CD4-positive, alpha-beta T cell treated with Interleukin-4 for 1 hour (primary cell): Measurements from ENCODE around the gene FRMD1.

Experiments
- DNase-seq, 2 donors: peaks; one replicate each; pipeline ENCODE4 v3.0.0-alpha.2; 2020 to 2022

Gene FRMD1

DNA sequence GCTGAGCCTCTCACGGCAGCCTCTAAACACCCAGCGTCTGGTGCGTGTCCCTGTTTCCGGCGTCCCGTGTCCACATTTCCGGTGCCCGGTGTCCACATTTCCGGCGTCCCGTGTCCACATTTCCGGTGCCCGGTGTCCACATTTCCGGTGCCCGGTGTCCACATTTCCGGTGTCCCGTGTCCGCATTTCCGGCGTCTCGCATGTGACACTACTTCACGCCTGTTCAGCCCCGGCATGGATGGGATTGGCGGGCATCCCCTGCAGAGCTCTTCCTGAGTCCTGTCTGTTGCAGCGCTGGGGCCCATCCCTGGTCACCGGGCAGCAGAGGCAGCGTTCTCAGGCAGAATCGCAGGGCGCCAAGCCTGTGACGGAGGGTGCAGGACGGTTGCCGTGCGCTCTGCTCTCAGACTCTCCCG lies 3.2 kb downstream of the FRMD1 start:
- no peak for DNase-seq

DNA sequence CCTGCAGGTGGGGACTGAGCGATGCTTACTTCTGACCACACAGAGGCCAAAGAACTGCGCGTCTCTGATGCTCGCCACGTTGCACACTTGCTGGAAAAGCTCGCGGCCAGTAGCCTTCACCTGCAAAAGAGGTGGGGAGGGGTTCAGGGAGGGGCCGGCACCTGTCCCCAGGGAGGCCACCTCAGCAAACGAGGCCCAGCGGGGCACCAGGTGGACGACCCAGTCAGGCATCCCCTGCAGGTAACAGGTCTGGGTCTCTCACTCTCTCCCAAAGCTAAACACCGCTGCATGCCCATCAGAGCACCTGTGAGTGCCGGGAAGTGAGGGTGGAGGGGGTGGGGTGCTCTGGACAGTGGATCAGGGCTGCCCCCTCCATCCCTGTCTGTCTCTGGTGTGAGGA lies 3.8 kb downstream of the FRMD1 start:
- DNase-seq: no peak

DNA sequence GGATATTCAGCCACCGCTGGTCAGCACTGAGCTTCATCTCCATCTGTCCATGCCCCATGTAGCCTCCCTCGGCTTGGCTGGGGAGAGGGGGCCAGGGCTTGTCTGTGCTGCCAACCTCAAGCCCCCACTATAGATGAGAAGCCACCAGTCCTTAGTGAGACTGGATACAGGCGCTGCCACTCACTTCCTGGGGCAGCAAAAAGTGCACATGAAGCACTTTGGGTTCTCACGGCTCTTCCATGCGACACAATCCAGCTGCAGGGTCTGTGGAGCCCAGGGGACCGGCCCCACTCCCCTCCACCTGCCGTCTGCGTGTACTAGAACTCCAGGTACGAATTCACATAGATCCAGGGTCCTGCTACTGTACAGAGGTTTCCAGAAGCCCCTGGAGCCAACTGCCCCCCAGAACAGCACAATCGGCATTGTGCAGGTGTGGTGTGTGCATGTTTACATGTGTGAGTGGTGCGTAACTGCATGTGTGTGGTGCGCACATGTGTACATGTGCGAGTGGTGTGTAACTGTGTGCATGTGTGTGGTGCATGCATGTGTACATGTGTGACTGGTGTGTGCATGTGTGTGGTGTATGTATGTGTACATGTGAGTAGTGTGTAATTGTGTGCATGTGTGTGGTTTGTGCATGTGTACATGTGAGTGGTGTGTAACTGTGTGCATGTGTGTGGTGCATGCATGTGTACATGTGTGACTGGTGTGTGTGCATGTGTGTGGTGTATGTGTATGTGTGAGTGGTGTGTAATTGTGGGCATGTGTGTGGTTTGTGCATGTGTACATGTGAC lies 4.9 kb downstream of the FRMD1 start:
- DNase-seq: no peak

DNA sequence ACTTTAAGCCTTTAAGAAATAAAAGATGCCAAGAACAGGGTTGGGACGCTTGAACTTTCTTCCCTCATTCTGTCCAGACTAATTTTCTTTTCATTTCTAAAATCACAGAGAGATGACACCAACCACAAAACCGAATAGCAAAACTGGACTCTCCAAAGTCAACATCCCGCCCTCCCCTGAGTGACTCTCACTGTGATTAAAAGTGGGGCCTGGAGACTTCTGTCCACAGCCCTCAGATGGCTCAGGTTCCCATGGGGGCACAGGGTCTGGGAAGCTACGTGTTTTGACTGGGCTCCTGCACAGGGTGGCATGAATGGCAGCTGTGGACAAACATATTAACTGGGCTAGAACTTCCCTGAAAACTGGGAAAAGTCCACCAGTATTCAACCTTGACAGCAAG lies 6.3 kb downstream of the FRMD1 start:
- no peak for DNase-seq

DNA sequence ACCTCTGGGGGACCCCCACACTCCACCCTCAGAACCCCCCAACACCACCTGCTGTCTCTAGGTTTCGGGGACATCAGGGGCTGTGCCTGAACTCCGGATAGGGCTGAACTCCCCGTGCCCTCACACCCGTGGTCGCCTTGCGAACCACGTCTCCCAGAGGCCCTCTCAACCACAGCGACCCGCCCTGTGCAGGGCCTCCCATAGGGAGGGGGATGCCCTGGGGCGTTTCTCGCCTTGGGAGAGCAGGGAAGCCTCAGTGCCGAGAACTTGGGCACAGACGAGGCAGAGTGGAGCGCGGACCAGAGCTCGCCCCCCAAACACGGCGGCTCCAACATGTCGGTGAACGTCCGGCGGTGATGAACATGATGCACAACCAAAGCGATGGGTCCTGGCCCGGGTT lies 6.8 kb downstream of the FRMD1 start:
- no peak for DNase-seq

DNA sequence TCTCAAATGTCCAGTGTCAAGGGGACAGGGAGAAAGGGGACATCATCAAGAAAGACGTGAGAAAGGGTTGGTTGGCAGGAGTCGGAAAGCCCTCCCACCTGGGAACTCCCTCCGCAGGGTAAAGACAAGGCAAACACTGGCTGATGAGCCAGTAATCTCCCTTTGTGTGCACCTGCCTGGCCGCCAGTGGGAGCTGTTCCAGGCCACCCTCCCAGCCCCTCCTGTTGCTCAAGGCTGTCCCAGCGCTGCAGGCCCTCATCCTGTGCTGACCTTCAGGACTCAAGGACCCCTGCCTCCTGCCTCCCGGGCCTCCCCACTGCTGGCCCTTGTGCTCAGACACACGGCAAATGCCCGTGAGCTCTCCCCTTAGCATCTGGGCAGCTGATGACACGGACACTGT lies 7.4 kb downstream of the FRMD1 start:
- DNase-seq: no peak

DNA sequence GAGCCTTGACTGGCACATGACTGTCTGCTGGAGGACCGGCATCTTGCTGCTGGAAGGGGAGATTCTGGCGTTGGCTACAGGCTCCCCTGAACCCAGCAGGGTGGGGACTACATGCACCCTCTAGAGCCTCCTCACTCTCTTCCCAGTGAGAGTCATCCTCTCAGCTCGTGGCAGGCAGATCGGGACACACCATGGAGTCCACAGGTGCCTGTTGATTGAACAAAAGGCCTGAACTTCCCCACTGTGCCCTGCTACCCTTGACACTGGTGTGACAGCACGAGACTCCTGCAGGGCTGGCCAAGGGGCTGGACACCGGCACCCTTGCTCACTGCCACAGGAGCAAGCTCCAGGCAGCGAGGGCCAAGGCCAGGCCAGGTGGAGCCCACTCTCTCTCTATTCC lies 8.2 kb downstream of the FRMD1 start:
- no peak for DNase-seq

DNA sequence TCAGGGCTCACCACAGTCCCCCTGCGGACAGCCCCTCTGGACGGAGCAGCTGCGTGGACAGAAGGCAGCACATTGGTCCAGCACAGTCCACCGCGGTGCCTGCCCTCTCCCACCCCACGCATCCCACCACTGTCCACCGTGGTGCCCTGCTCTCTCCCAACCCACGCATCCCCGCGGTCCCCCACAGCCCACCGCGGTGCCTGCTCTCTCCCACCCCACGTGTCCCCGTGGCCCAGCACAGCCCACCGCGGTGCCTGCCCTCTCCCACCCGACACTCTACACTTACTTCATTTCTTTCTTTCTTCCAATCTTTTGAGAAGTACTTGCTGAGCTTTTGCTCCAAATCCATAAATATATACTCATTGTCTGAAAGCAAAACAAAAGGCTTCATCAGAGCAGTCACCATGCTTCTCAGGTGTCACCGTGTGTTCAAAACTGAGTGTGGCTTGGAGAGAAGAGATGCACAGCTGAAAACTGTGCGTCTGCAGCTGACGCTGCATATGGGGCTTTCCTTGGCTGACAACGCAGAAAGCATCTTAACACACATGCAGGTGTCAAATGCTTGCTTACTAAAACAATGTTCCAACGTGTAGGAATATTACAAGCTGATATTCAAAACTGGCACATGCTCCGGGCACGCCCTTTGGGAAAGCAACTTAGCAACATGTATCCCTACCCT lies 11.8 kb downstream of the FRMD1 start:
- DNase-seq: no peak

DNA sequence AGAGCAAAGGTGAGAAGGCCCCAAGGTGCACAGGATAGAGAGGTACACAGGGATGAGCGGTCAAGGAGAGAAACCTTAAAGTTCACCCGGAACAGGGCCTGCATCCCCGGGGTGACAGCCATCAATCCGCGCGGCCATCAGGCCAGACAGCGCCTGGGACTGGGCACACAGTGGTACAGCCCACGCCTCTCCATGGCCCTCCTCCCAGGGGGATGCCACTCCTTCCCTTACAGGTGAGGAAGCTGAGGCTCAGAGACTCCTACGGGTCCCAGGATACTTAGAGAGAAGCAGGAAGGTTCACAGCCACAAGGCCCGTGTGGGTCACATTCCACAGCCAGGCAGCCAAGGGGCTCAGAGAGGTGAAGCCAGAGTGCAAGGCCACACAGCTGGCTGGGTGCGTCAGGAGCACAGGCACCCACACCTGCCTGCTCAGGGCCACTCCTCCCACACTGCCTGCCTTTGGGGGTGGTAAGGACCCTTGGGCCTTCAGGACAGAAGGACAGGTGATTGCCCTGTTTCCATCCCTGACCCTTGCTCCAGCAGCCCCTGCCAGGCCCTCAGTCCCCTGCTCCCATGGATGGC lies 14.7 kb downstream of the FRMD1 start:
- DNase-seq: no peak

DNA sequence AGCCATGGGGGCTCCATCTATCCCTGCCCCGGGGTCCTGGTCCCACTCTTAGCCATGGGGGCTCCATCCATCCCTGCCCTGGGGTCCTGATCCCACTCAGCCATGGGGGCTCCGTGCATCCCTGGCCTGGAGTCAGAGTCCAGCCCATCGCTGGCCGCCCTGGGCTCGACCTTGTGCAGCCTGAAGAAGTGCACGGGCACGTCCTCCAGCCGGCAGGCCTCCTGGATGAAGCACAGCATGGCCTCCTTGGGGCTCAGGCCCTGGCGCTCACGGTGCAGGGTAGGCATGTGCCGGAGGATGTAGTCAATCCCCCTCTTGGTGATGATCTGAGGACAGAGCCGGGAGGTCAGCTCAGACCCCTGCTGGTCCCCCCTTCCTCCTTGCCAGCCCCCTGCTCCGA lies 15.6 kb downstream of the FRMD1 start:
- DNase-seq: no peak

DNA sequence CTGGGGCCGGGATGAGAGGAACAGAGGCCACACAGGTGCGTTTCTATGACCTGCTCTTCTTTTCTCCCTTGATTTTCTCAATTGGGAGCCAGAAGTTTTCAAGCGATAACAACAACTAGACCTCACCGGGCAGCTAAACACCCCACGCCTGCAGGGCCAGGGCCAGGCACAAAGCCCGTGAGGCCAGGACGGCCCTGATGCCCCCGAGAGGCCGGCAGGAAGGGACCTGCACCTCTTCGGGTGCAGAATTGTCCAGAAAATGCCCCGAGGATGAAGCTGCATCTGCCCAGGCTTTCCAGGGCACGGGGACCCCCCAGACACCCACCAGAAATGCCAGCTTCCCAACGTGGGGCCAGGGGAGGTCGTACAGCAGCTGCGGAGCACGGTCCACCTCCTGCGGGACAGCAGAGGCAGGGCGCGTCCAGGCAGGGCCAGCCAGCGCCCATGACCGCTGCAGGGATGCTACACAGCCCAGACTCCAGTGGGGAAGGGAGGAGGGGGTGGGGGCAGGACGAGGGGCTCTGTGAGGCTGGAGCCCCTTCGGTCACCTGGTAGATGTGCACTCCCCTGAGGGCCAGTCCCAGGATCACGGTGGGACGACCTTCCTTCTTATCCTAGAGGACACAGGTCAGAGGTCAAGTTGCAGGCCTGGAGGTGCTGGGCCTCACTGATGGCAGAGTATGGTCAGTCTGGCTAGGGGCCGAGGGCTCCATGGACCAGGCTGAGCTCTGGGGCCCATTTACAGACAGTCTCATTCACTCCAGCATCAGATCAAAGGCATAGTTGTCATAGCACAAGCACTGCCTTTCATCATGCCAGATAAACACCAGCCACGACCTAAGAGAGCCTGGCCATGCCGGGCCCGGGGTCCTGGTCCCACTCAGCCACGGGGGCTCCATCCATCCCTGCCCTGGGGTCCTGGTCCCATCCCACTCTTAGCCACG lies 16.4 kb downstream of the FRMD1 start:
- no peak for DNase-seq

DNA sequence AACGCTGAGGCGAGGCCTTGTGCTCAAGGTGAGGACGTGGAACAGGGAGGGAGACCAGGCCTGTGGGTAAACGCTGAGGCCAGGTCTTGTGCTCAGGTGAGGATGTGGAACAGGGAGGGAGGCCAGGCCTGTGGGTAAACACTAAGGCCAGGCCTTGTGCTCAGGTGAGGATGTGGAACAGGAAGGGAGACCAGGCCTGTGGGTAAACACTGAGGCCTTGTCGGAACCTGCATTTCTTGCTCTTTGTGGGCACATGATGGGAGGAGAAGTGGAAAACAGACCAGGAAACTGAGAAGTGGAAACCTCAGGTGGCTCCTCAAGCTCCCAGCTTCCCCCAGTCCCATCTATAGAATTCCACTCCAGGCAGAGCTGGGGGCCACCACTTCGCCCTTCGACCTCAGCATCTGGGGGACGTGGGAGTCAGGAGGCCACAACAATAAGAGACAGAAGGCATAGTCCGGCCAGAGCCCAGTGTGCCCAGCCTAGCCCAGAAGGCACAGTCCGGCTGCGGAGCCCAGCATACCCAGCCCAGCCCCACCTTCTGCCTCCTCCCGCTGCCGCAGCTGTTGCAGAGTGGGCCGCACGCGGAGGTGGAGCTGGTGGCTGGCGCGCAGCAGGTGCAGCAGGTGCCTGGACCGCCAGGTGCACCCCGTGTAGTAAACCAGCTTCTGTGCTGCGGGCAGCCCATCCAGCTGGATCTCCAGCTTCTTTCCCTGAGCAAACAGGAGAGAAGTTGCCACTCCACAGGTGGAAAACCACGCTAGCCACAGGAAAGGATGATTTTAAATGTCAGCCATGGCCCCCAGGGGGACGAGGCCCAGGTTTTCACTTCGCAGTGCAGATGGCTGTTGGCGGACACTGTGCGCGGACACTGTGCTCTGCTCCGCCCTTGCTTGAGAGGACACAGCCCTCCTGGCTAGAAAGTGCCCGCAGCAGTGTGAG lies 17.5 kb downstream of the FRMD1 start:
- DNase-seq: no peak

DNA sequence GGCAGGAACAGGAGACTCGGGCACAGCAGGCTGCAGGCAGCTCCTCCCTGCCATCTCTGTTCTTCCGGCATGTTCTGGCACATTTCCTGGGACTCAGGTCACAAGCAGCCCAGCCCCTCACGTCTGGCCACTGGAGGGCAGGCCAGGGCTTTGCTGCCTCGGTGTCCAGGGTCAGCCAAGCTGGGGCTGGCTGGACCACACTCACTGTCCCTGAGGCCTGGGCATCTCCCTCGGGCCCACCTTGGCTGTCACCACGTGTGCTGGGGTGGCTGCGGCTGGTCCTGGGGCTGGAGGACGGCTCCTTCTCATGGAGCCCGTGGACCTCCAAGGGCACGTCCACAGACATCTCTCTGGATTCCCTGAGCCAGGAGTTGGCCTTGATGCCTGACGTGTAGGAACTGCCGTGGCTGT lies 18.5 kb downstream of the FRMD1 start:
- DNase-seq: no peak

DNA sequence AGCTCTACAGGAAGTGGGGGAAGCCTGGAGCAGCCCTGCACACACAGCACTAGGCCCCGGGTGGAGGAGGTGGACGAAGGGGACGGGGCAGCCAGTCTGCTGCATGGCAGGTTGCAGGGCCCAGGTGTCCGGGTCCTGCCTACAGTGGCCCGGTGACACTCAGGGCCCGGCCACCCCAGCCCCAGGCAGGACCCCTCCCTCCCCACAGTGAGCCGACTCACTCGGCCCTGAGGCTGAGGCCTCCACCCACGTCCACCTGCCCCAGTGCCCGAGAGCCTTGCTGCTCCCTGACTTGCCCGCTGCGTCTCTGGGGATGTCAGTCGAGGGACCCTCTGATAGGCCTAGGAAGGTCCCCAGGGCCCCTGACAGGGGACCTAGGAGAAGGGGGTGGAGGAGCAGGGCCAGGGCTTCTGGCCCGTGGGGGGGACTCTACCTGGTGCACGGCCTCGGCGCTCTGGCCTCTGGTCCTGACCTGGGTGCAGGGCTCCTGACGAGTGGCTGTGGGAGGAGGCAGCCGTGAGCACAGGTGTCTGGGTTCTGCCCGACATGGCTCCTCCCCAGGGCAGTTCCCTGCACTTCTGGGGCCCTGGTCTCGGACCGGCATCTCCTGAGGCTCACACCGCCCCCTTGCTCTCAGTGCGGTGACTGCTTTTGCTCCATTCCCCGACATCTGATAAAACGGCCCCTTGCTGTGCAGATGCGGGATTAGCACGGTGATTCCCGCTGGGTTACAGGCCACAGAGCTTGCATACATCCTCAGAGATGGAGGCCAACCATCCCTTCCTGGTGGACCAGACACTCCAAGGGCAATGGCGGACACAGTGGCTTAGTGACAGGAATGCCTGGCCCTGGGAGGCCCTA lies 20.1 kb downstream of the FRMD1 start:
- no peak for DNase-seq

DNA sequence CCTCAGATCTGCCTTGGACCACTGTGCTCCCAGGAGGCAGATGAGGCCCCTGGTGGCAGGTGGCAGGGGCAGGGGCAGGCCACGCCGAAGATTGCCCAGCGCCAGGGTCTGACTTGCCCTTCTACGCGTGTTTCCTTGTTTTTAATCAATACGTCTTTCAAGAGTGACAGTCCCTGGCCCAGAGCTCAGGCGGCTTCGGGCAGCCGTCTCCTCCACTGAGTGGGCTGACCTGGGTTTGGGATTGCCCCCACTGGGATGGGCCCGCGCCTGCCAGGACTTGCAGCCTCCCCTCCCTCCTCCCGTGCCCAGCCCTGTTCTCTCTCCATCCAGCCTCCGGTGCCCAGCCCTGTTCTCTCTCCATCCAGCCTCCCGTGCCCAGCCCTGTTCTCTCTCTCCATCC lies 21.2 kb downstream of the FRMD1 start:
- no peak for DNase-seq

DNA sequence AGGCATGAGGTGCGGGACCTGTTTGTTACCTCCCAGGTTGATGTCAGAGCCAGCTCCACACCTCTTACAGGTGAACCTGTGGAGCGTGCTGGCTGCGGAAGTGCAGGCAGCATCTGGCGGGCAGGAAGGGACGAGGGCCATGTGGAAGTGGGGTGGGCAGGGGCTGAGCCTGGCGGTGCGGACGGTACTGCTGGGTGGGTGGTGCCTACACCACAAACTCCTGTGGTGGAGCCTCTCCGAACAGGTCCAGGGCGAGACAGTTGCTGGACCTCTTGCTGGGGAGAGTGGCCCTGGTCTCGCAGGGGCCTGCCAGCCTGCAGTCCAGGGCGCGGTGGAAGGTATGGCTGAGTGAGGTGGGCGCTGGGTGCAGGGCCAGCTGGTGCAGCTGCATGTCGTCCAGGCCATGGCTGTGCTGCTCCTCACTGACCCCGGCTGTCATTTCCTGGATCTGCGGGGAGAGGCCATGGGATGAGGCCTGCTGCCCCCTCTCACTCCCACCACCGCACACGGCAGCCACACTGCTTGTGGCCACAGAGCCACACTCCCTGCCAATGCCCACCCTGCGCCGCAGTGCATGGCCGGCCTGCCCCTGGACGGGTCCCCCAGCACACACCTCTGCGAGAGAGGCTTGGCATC lies 22.0 kb downstream of the FRMD1 start:
- no peak for DNase-seq

DNA sequence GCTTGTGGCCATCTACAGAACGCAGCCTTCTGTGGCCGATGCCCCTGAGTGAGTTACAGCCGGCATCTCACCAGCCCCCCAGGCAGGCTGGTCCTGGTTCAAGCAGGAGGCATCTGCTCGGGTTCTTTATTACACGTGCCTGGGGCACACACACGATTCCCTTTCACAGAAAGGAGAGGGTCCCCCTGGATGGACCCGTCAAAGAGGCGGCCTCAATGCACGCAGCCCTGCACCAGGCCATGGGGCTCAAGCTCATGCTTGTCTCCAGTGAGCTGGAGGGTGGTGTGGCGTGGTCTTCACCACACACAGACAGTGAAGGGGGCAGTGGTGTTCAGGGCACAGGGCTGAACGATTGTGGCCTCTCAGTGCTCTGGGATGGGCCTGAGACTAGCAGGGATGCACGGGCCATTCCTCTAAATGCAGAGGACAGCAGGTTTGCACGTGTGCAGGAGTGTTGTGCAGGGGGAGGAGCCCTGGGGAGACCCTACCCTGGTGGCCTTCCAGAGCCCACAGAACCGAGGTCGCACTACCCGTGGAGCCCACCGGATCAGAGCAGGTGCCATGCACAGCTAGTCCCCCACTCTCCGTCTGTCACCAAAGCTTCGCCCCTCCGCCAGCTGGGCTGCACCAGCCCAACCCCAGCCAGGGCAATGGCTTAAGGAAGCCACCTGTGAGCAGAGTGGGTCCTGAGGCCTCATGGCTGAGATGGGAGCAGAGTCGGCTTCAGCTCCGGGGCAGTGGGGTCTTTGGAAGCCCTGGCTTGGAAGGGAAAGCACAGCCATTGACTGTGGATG lies 23.1 kb downstream of the FRMD1 start:
- DNase-seq: no peak

DNA sequence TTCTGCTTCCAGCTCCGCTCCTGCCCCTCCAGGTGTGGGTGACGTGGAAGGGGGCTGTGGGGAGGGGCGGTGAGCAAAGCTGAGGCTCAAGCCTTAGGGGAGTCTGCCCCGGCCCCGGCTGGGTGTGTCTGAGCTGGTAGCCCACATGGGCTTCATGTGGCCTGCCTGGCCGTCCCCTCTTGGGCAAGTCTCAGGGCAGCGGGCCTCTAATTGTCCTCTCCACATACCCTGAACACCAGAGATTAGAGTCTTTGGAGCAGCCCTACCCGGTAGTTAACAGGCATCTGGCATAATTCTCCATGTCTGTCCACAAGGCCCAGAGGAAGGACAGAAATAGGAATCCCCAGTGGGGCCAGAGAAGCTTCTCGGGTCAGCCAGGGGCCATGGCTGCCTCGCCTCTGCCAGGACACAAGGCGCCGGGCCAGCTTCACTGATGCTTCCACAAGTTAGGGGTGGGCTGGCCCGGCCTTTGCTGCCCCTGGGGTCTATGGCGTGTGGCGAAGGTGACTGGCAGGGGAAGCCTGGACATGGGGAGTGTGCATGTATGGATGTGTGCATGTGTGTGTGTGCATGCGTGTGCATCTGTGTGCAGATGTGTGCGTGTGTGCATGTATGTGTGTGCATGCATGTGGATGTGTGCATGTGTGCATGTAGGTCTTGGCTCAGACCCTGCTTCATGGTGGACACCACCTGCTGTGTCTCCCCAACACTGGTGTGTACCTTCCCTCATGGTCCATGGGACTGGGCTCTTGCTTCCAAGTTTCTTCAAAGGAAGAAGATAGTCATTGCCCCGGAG lies 24.0 kb downstream of the FRMD1 start:
- no peak for DNase-seq
